GM19455 (cell line): ENCODE measurements around the gene SSX1.
"Not testable (repeated sequence)": the region's sequence is repeated elsewhere in the genome, so short reads cannot be mapped to it uniquely, and the experiment has no call there.

ENCODE experiments used
- ATAC-seq: cut with Tn5 transposase; IDR thresholded peaks from one replicate; pipeline ENCODE4 v1.9.1; 2021; ENCODE audit not compliant: unreplicated experiment

The SSX1 gene, protein sequence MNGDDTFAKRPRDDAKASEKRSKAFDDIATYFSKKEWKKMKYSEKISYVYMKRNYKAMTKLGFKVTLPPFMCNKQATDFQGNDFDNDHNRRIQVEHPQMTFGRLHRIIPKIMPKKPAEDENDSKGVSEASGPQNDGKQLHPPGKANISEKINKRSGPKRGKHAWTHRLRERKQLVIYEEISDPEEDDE

DNA sequence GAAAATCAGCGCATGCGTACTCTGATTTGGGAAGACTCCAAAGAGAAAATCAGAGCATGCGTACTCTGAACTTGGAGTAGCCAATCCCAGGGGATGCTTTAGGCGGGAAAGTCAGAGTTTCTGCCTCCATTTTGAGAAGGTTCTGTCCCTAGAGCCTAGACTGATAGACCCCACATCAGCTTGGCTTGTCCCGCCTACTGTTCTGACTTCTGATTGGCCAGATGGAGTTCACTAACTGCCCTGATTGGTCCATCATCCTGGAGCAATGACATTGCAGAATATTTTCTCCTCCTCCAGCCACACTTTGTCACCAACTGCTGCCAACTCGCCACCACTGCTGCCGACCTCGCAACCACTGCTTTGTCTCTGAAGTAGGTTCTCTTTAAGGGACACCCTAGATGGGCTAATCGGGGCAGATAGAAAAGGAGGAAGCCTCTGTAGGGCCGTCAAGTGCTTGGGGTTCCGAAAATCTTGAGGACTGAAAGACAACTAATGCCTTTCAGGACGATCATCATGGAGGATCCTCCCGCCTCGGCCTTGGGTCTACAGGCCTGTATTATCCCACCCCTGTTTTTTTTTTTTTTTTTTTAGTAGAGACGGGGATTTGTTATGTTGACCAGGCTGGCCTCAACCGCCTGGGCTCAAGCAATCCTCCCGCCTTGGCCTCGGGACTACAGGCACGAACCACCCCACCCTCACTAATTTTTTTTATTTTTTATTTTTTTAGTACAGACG, at the start of gene SSX1:
Gene SSX1 (plus strand): TSS at position 331 of the 735 bp plus-strand sequence. CDS start 1,850 bp downstream, outside the sequence.
- not testable (repeated sequence) for ATAC-seq

DNA sequence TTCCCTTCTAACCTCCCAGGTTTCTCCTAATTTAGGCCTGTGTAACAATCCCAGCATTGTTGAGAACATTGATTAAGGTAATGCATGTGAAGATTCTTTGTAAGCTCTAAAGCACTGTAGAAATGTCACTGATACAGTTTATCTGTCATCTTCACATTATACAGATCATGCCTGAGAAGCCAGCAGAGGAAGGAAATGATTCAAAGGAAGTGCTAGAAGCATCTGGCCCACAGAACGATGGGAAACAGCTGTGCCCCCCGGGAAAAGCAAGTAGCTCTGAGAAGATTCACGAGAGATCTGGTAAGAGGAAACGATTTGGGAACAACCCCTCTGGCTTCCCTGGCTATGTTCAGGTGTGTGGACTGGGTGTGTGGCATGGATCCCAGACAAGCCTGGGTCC, 40.9 kb upstream of the SSX1 start:
- ATAC-seq = not testable (repeated sequence)

DNA sequence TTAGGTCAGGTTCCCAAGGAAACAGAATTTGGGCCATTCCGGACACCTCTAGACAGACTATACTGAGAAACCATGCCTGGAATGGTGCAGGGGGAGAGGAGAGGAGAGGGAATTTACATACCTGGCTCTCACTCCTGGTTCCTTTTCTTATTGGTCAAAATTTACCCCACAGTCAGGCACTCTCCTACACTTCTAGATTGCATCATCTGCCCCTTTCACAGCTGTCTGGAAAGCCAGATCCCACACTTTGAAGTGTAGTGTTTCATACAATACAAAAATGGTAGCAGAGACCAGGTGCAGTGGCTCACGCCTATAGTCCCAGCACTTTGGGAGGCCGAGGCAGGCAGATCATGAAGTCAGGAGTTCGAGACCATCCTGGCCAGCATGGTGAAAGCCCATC, 31.0 kb upstream of the SSX1 start:
- ATAC-seq = not testable (repeated sequence)

DNA sequence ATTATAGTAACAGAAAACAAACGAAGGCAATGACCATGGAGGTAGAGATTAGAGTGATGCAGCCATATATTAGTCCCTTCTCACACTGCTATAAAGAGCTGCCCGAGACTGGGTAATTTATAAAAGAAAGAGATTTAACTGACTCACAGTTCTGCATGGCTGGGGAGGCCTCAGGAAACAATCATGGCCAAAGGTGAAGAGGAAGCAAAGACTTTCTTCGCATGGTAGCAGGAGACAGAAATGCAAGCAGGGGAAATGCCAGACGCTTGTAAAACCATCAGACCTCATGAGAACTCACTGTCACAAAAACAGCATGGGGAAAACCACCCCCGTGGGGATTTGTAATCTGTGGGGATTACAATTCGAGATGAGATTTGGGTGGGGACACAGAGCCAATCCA, 2.2 kb upstream of the SSX1 start:
- not testable (repeated sequence) for ATAC-seq

DNA sequence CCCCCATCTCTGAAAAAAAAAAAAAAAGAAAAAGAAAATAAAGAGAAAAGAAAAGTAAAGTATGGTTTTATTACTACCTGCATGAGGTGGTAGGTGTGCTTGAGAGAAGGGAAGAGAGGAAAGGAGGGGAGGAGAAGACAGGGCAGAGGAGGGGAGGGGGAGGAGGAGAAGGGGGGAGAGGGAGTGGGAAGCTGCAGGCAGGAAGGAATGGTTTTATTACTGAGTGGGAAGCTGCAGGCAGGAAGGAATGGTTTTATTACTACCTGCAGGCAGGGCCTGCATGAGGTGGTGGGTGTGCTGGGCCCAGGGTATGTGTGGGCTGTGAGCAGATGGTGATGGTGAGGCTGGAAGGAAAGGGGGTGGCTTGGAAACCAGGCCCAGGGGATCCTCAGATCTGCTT, 19.2 kb downstream of the SSX1 start:
- ATAC-seq = not testable (repeated sequence)

DNA sequence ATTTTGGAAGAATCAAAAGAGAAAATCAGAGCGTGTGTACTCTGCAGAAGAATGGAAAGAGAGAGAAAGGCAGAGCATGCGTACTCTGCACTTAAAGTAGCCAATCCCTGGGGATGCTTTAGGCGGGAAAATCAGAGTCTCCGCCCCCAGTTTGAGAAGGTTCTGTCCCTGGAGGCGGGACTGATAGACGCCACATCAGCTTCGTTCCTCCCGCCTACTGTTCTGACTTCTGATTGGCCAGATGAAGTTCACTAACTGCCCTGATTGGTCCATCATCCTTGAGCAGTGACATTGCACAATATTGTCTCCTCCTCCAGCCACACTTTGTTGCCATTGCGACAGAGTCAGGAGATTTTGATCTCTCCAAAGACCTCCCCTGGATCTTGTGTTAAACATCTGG, 23.8 kb downstream of the SSX1 start:
- no peak for ATAC-seq

DNA sequence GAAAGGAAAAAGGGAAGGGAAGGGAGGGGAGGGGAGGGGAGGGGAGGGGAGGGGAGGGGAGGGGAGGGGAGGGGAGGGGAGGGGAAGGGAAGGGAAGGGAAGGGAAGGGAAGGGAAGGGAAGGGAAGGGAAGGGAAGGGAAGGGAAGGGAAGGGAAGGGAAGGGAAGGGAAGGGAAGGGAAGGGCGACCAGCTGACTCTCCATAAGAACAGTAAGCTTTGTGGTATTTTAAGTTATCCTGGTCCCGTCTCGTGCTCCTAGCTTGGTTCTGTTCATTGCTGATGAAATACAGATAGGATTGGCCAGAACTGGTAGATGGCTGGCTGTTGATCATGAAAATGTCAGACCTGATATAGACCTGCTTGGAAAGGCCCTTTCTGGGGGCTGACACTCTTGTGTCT, 25.5 kb downstream of the SSX1 start:
- ATAC-seq = not testable (repeated sequence)

DNA sequence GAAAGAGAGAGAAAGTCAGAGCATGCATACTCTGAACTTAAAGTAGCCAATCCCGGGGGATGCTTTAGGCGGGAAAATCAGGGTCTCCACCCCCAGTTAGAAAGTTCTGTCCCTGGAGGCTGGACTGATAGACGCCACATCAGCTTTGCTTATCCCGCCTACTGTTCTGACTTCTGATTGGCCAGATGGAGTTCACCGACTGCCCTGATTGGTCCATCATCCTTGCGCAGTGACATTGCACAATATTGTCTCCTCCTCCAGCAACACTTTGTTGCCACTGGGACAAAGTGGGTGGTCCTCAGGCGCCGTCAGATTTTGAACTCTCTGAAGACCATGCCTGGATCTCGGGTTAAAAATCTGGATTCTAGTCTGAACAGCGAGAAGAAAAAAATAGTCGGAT, 51.0 kb downstream of the SSX1 start:
- no peak for ATAC-seq

DNA sequence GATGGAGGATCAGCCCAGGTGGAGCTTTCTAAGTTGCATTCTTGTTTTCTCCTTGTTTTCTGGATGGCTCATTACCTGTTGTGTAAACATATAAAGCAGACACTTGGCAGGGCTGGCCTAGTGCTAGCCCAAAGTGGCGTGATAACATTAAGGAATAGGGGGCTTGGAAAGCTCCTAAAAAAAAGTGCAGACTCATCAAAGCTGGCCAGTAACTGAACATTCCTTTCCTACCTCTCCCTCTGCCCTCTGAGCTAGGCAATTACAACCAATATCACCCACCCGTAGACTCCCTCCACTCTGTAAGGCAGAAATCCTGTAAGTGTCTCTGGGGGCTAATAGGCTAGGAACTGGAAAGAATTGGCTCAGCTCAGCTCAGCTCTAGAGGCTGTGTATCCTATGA, 58.8 kb downstream of the SSX1 start:
- not testable (repeated sequence) for ATAC-seq
